Neutrophil (primary cell): Measurements from ENCODE around the gene FGF7.
"Not testable (repeated sequence)": the region's sequence is repeated elsewhere in the genome, so short reads cannot be mapped to it uniquely, and the experiment has no call there.

Source experiments
- H3K27ac ChIP-seq: fragments of 200-600 bp; sonication (generic); 2 replicates; pipeline ENCODE4 v1.5.1; 2016; ENCODE audit warnings: mild to moderate bottlenecking, moderate library complexity
- H3K27me3 ChIP-seq: fragments of 200-600 bp; sonication (generic); 2 replicates; pipeline ENCODE4 v1.6.0; 2016; ENCODE audit warnings: mild to moderate bottlenecking
- H3K36me3 ChIP-seq: fragments of 200-600 bp; sonication (generic); 2 replicates; pipeline ENCODE4 v1.5.1; 2017
- H3K4me1 ChIP-seq, 2 experiments: fragments of 200-600 bp in 1 of 2; sonication (generic) in 1 of 2; 1 replicate in 1 of 2; 2 replicates in 1 of 2; pipeline versions ENCODE4 v1.5.1 to v1.6.1; 2013 to 2016; ENCODE audit warnings: low read depth in 1 of 2, low read length in 1 of 2, mild to moderate bottlenecking in 1 of 2, moderate library complexity in 1 of 2; ENCODE audit not compliant: control insufficient read depth in 1 of 2, insufficient read depth in 1 of 2
- H3K4me3 ChIP-seq, 2 experiments: fragments of 200-600 bp in 1 of 2; sonication (generic) in 1 of 2; 1 replicate in 1 of 2; 2 replicates in 1 of 2; pipeline ENCODE4 v1.5.1; 2013 to 2016; ENCODE audit warnings: low read depth in 1 of 2, low read length in 1 of 2, mild to moderate bottlenecking in 1 of 2, moderate library complexity in 1 of 2
- H3K9me3 ChIP-seq: fragments of 200-600 bp; sonication (generic); 2 replicates; pipeline ENCODE4 v1.5.1; 2016
- TF ChIP-seq, protein P1 (sequence below): fragments of 200-600 bp; sonication (generic); IDR thresholded peaks from 2 replicates; pipeline ENCODE4 v1.5.1; 2016; ENCODE audit warnings: antibody characterized with exemption

The FGF7 gene

DNA sequence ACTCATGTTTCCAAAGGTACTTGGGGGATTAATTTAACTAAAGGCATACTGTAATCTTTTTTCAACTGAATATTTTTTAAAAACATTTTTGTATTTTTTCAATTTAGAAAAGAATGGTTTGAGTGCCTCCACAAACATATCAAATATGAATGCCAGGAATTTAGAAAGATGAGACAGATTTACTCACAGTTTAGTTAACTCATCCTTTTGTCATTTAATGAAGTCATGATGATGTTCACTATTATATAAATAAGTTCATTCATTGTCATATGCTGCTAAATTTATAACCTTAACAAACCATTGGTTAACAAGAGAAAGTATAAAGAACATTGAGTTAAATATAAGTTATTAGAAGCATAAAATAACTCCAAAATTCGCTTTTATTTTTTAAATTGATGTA is 50.0 kb downstream of the FGF7 start:
- H3K27me3 ChIP-seq = no peaks in the 10 kb centered on the region
- no peak overlapping the region for H3K27ac ChIP-seq
- H3K9me3 ChIP-seq = no peaks in the 10 kb centered on the region
- no peaks in the 10 kb centered on the region for H3K4me1 ChIP-seq
- H3K36me3 ChIP-seq = no peaks in the 10 kb centered on the region
- H3K4me3 ChIP-seq = no peak overlapping the region
- TF ChIP-seq, protein P1, sequence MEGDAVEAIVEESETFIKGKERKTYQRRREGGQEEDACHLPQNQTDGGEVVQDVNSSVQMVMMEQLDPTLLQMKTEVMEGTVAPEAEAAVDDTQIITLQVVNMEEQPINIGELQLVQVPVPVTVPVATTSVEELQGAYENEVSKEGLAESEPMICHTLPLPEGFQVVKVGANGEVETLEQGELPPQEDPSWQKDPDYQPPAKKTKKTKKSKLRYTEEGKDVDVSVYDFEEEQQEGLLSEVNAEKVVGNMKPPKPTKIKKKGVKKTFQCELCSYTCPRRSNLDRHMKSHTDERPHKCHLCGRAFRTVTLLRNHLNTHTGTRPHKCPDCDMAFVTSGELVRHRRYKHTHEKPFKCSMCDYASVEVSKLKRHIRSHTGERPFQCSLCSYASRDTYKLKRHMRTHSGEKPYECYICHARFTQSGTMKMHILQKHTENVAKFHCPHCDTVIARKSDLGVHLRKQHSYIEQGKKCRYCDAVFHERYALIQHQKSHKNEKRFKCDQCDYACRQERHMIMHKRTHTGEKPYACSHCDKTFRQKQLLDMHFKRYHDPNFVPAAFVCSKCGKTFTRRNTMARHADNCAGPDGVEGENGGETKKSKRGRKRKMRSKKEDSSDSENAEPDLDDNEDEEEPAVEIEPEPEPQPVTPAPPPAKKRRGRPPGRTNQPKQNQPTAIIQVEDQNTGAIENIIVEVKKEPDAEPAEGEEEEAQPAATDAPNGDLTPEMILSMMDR = no peak

- H3K27me3 ChIP-seq, H3K36me3 ChIP-seq, H3K4me1 ChIP-seq, H3K27ac ChIP-seq, H3K9me3 ChIP-seq, H3K4me3 ChIP-seq: not testable (repeated sequence)
These were observed 55.0 kb downstream of the FGF7 start for GRCh38 chr15:49478021-49478420.

DNA sequence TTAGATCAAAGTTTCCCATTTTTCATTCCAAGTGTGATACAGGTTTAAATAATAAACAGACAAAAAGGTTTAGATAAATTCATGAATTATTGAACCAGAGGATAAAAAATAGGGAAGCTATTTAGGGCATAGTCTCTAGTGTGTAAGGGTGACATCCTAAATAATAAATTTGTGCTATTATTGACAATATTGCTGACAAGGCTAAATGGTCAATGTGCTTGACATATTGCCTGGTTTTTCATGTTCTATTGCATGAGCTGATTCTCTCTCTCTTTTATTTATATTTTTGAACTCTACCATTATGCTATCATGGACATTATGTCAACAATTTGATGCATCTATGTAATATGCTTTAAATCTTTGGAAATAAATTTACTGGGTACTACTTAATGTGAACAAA is 55.9 kb downstream of the FGF7 start:
- H3K36me3 ChIP-seq = not testable (repeated sequence)

GRCh38 chr15:49485401-49485800 is 62.4 kb downstream of the FGF7 start:
- H3K27ac ChIP-seq, H3K36me3 ChIP-seq, H3K4me1 ChIP-seq, H3K9me3 ChIP-seq, H3K4me3 ChIP-seq, H3K27me3 ChIP-seq: not testable (repeated sequence)

More for the DNA sequence above, 55.9 kb downstream of the FGF7 start:
- not testable (repeated sequence) for H3K4me3 ChIP-seq, H3K27ac ChIP-seq, H3K9me3 ChIP-seq, H3K27me3 ChIP-seq, H3K4me1 ChIP-seq

DNA sequence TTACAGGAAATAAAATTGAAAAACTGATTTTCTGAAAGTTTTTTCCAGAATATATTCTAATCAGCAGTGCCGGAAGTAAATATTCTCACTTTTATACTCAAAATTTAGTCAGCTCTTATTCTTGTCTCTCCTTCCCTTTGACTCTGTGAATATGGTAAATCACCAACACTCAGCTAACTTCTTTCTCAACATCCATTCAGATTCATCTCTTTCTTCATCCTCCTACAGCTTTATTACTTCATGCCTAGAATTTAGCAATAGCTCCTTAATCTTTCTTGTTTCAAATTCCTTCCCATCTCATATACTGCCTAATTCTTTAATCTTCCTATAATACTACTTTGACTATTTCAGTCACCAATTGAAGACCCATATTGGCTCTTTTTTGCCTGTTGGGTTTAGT is 67.9 kb downstream of the FGF7 start:
- Histone ChIP-seq H3K36me3 (no peaks in the 10 kb centered on the region), H3K27ac (no peak overlapping the region), H3K4me1 (peaks cover 0 to 4% of the 10 kb centered on the region in 2 experiments), H3K27me3 (no peaks in the 10 kb centered on the region), H3K4me3 (no peak overlapping the region), H3K9me3 (no peaks in the 10 kb centered on the region)
- TF ChIP-seq, protein P1 = no peak

DNA sequence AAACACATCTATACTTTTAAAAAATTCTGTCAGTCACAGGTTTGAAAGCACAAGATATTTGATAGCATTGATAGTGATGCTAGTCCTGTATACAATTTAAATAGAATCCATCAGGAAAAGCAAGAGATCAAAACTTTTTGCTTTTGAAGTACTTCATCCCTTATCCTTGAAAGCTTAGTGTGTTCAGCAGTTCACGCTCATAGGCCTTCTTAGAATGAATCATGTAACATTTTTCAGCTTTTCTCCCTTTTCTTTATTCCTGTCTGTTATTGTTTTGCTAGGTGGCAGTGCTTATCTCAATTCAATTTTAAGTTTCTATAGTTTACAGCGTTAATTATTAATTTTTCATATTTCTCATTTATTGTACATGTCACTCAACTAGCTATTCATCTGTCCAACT is 69.1 kb downstream of the FGF7 start:
- TF ChIP-seq, protein P1 = no peak
- peaks cover 0 to 4% of the 10 kb centered on the region in 2 experiments for H3K4me1 ChIP-seq

GRCh38 chr15:49492830-49493229 is 69.8 kb downstream of the FGF7 start:
- H3K27ac ChIP-seq = no peak overlapping the region

More for the DNA sequence above, 69.1 kb downstream of the FGF7 start:
- H3K36me3 ChIP-seq = no peaks in the 10 kb centered on the region
- H3K9me3 ChIP-seq = no peaks in the 10 kb centered on the region
- no peaks in the 10 kb centered on the region for H3K27me3 ChIP-seq
- no peak overlapping the region for H3K4me3 ChIP-seq
- no peak overlapping the region for H3K27ac ChIP-seq

More at GRCh38 chr15:49492830-49493229, 69.8 kb downstream of the FGF7 start:
- Histone ChIP-seq H3K4me1 (peaks cover 0 to 4% of the 10 kb centered on the region in 2 experiments), H3K4me3 (no peak overlapping the region), H3K9me3 (no peaks in the 10 kb centered on the region), H3K27me3 (no peaks in the 10 kb centered on the region), H3K36me3 (no peaks in the 10 kb centered on the region)
- TF ChIP-seq, protein P1 = no peak
